HG03175 (cell line): ENCODE data around the gene RORC.
"Not testable (repeated sequence)": the region's sequence is repeated elsewhere in the genome, so short reads cannot be mapped to it uniquely, and the experiment has no call there.

Experiments used
- ATAC-seq: cut with Tn5 transposase; IDR thresholded peaks from one replicate; pipeline ENCODE4 v1.9.1; 2021; ENCODE audit warnings: mild to moderate bottlenecking, moderate library complexity; ENCODE audit not compliant: unreplicated experiment

RORC gene

DNA sequence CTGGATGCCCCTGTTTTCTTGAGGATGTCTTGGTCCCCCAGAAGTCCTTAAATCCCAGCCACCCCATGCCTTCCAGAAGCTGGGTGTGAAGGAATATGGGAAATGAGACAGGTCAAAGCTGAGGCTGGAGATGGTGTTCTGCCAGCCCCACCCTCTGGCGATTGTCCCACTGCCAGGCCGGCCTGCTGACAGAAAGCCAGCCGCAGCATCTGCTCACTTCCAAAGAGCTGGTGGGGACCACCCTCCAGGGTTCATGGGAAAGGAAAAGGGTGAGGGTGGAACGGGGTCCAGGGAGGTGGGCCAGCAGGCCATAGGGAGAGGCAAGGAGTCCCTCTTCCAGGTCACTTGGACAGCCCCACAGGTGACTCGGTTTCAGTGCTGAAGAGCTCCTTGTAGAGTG lies 24.5 kb downstream of the RORC start:
- no peak for ATAC-seq

DNA sequence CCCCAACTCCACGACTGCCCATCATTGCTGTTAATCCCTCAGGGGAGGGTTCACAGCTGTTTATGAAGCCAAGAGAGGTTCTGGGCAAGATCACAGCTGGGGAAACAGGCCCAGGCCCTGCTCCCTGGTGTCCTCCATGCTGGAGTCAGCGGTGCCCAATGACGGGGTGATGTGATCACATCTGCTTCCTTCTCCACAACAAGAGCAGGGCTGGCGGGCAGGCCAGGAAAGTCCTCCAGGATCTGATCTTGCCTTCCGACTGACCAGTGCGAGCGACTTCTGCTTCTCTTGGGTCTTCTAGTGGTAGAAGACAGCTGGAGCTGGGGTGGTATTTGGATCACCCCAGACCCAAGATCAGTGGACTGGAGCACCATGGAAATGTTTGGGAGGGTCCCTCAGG lies 25.4 kb downstream of the RORC start:
- ATAC-seq, result no peak

DNA sequence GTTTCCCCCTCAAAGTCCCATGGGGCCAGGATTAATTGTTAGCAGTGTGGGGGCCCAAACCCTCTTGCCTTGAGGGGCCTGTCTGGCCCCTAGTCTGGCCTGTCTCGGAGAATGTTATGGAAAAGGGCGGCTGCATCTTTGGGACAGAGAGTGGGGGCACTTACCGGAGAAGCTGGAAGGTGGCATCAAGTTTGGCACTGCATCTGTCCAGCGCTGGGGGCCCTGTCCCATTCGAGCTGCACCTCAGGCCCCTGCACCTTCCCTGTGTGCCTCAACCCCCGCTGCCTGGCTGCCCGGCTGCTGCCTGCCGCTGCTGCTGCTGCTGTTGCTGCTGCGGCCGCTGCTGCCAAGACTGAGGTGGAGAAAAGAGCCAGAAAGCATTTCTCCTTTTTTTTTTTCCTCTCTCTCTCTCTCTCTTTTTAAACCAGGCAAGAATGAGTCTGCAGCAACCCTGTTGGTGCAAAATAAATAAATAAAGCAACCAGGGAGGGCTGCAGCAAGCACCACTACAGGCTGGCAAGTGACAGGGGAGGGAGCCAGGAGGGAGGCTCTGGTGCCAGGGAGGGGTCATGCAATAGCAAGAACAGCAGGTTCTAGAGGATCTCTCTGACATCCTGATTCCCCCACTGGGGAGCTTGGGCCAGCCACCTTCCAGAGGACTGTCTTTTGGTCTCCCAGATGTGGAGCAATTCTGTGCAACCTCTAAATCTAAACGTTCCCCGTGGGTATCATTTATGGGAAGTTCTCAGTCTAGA lies 26.4 kb downstream of the RORC start, which contains the start of gene LINGO4:
Gene LINGO4 (minus strand): TSS at position 354 of the 755 bp plus-strand sequence. CDS start 2,715 bp downstream, outside the sequence.
- ATAC-seq, result no peak

DNA sequence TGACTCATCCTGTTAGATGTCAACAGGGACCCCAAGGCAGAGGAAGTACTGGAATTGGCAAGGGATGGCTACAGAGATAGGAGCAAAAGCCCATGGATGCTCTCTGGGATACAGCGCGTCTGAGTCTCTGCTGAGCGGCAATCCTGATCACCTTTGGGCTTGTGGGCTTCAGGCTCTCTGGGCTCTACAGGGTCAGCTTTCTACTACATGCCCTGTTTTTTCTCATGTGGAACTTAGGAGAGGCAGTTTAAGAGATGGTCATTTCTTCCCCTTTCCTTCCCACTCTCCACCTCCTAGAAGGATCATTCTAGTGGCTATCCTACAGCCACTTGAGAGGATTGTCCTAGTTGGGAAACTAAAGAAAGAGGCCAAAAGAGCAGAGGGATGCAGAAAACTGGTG lies 27.7 kb downstream of the RORC start:
- no peak for ATAC-seq

DNA sequence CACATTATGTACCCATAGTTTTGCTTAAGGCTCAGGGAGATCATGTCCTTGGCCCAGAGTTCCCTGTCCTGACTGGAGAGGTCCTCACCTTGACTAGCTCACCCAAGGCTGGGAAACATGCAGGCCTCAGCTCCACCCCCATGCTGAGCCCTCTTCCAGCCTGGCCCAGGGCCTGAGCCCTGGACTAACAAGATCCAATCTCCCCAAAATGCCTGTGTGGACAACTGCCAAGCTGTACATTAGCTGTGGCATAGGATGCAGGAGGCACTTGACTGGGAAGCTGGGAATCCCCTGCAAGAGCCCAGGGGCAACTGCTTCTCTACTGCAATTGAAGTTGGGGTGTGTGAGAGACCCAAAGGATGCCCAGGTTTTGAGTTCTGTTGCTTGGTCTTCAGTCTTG lies 28.4 kb downstream of the RORC start:
- no peak for ATAC-seq

DNA sequence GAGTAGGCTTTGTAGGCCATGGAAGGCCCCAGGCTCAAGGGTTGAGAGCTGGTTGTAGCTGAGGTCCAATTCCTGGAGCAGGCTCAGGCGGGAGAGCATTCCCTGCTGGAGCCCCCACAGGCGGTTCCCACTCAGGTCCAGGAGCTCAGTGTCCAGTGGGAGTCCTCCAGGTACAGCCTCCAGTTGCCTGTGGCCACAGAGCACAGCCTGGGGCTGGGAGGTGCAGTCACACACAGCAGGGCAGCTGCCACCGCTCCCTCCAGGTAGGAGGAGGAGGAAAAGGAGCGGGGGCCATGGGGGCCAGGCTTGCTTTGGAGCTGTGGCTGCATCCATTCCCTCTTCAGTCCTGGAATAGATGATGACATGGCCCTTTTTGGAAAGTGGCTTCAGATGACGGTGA lies 29.2 kb downstream of the RORC start:
- ATAC-seq, result no peak

DNA sequence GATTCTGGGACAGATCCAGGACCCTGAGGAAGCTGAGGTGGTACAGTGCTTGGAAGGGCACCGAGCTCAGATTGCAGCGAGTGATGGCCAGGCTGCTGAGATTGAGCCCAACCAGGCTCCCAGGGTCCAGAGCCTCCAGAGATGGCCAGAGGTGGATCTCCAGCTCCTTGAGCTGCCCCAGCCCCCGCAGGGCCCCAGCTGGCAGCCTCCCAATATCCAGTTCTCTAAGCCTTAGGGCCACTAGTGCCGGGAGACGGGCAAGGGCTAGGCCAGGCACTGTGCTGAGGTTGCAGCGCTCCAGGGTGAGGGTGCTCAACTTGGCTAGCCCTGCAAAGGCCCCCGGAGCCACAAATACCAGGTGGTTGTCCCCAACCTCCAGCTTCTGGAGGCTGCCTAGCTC lies 29.8 kb downstream of the RORC start:
- ATAC-seq, result no peak

DNA sequence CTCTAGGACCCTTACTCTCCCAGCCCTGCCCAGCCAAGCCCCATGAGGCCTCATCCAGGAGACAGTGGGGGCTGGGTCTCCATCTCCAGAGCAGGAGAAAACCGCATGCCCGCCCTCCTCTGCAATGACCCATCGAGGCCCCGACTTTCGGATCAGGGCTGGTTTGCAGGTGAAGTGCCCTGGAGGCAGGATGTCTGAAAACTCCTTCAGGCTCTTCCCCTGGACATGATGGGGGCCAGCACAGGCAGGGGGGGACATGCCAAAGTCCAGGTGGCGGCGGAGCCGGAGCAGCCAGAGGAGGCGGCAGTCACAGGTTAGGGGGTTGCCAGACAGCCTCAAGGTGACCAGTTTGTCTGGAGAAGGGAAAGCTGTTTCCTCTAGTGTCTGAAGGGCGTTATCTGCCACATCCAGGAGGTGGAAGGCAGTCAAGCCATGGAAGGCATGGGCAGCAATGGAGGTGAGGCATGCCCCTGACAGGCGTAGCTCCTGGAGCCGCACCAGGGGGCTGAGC lies 30.2 kb downstream of the RORC start:
- no peak for ATAC-seq

DNA sequence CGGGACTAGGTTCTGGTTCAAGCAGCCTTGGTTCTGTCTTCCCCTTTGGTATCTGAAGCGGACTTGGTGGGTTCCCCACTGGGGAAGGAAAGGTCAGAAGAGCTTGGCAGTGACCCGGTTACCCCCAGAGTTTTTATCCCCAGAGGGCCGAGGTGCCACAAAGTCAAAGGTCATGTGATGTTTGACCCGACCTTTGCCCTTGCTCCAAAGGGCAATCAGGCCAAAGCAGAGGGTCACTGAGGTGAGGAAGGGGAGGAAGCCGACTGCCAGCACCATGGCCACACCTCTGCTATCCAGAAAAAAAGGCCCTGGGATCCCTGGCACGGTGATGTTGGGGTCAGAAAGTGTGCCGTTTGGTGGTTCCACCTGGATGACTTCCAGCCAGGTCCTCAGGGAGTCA lies 30.8 kb downstream of the RORC start:
- ATAC-seq, result no peak

DNA sequence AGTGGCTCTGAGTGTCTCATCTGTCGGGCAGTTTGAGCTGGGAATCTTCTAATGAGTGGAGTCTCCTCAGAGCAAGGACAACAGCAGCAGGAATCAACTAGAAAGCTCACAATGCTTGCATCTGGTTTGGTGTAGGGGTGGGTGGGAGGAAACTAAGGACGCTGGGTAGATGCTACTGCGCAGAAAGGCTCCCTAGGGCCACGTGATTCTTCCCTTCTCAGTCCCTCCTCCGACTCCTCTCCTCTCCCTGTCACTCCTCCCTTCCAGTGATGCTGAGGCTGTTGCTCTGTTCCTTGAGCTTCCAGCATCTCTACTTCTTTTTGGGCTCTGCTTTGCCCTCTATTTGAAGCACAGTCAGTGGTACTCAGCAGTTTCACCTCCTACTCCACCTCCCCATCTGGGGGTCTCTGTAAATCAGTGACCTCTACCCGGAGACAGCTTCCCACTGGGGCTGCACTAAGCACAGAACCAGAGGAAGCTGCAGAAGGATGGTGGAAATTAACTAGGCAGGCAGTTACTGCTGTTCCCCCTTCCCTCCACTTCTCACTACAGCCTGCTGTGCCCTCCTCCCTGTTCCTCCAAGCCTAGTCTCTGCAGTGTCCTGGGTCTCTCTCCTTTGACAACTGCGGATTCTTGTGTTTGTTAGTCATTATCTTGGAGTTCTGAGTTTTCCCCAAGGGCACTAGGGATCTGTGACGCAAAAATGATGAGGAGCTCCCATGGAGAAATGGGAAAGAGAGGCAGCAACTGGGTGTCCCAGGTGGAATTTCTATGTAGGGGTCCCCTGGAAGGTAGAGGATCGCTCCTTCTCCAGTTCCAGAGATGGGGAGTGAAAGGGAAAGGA lies 32.2 kb downstream of the RORC start:
- ATAC-seq, result no peak

DNA sequence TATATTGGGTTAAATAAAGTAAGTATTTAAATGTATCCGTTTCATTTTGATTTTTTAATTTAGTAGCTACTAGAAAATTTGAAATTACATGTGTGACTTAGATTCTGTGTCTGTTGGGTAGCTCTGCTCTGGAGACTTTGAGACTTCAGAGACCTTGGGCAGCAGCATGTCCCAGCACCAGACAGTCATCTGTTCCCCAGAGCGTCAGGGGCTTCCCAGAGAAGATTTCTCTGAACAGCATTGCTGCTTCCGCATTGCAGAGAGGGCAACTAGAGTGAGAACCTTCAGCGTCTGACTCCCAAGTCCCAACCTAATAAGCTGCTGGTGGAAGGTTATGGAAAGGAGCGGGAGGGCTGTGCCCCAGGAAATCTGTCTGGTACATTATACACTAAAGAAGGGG lies 33.0 kb downstream of the RORC start:
- no peak for ATAC-seq

DNA sequence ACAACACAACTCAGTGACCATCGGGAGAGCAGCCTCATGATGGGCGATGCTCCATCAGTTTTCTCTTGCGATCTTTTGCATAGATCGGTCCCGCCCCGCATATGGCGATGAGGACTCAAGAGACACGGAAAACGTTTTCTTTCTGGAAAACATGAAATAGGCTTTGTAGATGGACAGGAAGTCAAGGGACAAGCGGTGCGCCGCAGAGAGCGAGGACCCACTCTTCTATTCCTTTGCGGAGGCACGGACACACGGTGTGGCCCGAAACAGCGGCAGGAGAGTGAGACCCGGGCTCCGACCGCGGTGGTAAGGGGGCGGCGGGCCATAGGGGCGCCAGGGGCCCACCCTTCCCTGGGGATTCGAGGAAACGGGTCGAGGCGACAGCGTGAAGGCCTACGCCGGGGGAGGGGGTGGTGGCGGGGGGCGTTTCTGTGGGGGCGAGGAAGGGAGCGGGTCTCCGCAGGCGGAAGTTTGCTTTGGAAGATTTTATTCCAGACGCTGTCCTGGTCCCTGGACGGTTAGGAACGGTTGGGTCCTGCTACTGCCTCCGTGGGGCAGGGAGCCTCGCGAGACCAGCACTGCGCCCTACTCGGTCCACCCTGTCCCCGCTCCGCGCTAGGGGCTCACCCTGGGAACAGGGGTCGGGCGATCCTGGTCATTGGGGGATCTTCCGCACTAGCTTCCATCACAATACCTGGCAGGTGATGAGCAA lies 40.5 kb downstream of the RORC start:
- ATAC-seq, result no peak

DNA sequence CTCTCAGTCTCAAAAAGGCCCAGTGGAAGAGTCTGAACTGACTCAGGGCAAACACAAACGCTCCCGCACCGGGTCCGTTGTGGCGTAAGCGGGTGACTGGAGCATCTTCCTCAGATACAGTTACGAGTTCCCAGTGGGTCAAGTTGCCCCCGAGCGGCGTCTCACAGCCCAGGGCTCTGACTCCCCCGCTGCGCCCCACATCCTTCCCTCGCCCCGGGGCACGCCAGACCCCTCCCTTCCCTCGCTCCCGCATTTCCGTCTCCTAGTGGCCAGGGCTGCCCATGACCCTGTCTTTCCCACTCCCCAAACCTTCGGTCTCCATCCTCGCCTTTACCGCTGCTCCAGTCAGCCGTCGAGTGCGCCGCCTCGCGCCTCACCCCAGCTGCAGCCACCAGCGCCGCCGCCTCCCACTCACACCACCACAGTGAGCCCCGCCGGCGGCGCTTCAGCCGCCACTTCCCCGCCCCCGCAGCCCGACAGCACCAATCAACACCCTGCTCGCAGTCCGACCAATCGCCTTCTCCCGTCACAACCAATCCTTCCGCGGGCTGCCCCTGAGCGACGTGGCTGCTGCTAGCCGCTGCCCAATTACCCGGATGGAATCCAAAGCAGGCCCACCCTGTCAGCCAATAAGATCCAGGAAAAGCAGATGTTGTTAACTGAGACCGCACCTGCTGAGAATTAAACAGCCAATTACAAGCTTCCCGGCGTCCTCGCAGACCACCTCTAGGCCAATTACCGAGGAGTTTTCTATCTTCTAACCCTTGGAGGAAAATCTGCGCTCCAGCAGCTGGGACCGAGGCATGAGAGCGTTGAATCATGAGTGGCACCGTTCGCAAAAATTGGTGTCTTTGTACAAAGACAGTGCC lies 41.3 kb downstream of the RORC start, which contains the start of gene TDRKH:
Gene TDRKH (minus strand): TSS at position 430 of the 869 bp plus-strand sequence. CDS start 7,478 bp downstream, outside the sequence.
- peak; percentile 98 for ATAC-seq

DNA sequence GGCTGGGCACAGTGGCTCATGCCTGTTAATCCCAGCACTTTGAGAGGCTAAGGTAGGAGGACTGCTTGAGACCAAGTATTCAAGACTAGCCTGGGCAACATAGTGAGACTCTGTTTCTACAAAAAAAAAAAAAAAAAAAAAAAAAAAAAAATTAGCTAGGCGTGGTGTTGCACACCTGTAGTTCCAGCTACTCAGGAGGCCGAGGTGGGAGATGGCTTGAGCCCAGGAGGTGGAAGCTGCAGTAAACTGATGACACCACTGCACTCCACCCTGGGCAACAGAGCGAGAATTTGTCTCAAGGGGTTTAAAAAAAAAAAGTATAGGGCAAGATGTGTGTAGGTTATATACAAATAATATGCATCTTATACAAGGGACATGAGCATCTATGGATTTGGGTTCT lies 43.9 kb downstream of the RORC start:
- no peak for ATAC-seq

DNA sequence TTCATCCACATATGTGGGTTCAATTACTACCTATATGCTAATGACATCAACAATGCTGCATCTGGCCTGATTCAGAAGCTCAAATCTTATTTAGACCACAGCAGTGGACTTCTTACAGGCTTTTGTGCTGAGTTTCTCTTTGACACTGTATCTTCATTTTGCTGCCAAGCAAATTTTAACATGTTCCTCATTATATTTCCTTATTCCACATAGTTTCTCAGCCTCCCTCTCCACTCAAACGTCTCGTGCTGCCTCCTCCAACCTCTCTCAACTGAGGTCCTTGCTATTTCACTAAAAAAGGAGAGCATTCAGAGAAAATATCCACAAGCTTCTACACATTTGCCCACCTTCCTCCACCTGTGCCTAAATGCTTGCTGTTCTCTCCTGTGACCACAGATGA lies 47.8 kb downstream of the RORC start:
- ATAC-seq, result no peak

DNA sequence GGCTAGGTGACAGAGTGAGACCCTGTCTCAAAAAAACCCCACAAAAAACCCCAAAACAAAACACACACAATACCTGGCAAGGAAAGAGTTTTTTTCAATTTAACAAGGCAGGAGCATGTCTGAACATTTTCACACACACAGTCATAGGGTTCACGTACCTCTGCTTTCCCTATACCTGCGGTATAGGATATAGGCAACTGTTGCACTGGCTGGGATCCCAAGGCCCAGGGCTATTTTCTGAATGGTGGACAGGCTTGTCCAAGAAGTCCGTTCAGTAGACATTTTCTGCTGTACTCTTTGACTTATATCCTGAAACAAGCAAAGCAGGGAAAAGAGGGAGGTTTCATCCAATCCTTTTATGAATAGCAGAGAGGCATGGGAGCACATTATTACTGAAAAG lies 48.9 kb downstream of the RORC start:
- ATAC-seq, result no peak

DNA sequence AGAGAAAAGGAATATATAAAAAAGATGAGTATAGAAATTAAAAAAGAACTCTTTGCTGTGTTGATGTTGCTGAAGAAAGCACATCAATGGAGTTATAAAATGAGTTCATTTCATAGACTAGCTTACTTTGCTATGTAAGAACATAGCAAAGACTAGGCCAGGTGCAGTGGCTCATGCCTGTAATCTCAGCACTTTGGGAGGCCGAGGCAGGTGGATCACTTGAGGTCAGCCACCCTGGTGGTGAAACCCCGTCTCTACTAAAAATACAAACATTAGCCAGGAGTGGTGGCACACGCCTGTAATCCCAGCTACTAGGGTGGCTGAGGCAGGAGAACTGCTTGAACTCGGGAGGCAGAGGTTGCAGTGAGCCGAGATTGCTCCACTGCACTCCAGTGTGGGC lies 49.6 kb downstream of the RORC start:
- ATAC-seq, result not testable (repeated sequence)

DNA sequence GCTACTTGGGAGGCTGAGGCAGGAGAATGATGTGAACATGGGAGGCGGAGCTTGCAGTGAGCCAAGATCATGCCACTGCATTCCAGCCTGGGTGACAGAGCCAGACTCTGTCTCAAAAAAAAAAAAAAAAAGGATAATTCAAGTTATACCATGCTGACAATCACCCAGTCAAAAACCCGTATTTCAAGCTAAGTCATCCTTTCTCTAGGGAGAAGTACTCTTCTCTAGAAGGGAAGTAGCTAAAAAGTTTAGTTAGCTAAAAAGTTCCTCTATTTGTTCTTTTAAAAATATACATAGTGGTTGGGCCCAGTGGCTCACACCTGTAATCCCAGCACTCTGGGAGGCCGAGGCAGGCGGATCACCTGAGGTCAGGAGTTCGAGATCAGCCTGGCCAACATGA lies 50.9 kb downstream of the RORC start:
- ATAC-seq, result not testable (repeated sequence)

DNA sequence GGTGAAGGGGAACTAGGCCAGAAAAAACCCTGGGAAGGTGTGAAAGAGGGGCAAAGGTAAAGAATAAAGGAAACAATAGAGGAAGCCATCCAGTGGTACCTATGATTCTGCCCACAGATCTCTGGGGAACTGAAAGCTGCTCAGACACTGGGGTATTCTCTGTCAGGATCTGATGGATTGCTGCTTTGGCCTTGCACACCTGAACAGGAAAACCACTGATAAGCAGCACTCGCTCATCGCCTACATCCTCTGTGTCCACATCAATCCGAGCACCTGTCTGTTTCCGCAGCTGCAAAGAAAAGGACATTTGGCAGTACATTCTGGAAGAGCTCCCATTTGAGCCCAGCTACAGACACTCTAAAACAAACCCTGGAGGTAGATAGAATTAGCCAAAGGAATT lies 51.8 kb downstream of the RORC start:
- ATAC-seq, result no peak

DNA sequence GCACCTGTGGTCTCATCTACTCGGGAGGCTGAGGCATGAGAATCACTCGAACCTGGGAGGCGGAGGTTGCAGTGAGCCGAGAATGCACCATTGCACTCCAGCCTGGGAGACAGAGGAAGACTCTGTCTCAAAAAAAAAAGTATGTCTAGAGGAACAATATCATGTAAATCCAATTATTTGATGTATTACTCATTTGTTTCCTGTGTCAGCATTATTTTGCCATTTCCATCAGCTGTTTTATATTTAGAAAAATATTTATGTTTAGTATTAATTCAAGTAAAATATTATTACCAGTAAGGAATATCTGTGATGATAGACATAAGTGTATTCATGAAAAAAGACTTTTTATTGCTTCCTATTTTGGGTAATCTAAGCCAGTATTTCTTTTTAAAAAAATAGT lies 54.3 kb downstream of the RORC start:
- no peak for ATAC-seq
